Epidermal melanocyte (primary cell): Measurements from ENCODE around the gene UBAP2L.
"Not testable (repeated sequence)": the region's sequence is repeated elsewhere in the genome, so short reads cannot be mapped to it uniquely, and the experiment has no call there.

Experiments used
- DNase-seq: peaks from one replicate; pipeline ENCODE4 v3.0.0; 2011; ENCODE audit warnings: low spot score; ENCODE audit not compliant: insufficient read length

Gene UBAP2L

GRCh38 chr1:154198756-154199562 is 21.8 kb upstream of the UBAP2L start:
- DNase-seq, result peak; percentile 79

- no peak for DNase-seq
Observed at GRCh38 chr1:154199563-154199879, 21.2 kb upstream of the UBAP2L start.

GRCh38 chr1:154205778-154206177 is 15.0 kb upstream of the UBAP2L start:
- DNase-seq, result not testable (repeated sequence)

GRCh38 chr1:154206196-154206595 is 14.6 kb upstream of the UBAP2L start, which contains the start of gene CFAP141:
Gene CFAP141, minus strand, starts transcription at chr1:154206333. Its CDS starts 26 bp downstream, at chr1:154206307.
- no peak for DNase-seq

GRCh38 chr1:154207262-154207661 is 13.5 kb upstream of the UBAP2L start:
- DNase-seq, result no peak

- DNase-seq, result no peak
Observed at GRCh38 chr1:154208677-154209388, 11.9 kb upstream of the UBAP2L start.

- DNase-seq, result no peak
Observed at GRCh38 chr1:154212083-154212482, 8.7 kb upstream of the UBAP2L start.

GRCh38 chr1:154213274-154213673 is 7.5 kb upstream of the UBAP2L start:
- DNase-seq, result no peak

GRCh38 chr1:154218545-154218944 is 2.2 kb upstream of the UBAP2L start:
- DNase-seq, result no peak

GRCh38 chr1:154219541-154219940 is 1.2 kb upstream of the UBAP2L start:
- DNase-seq, result no peak

- no peak for DNase-seq
Observed at GRCh38 chr1:154220970-154221277, 169 bp downstream of the UBAP2L start.

GRCh38 chr1:154221278-154222001 is 685 bp downstream of the UBAP2L start:
- DNase-seq, result no peak

- no peak for DNase-seq
Observed at GRCh38 chr1:154222518-154222917, 1.8 kb downstream of the UBAP2L start.

- DNase-seq, result no peak
Observed at GRCh38 chr1:154222918-154223317, 2.2 kb downstream of the UBAP2L start.

- DNase-seq, result no peak
Observed at GRCh38 chr1:154223621-154224020, 2.9 kb downstream of the UBAP2L start.

GRCh38 chr1:154225370-154225769 is 4.6 kb downstream of the UBAP2L start:
- no peak for DNase-seq

- DNase-seq, result not testable (repeated sequence)
Observed at GRCh38 chr1:154231112-154231511, 10.4 kb downstream of the UBAP2L start.

GRCh38 chr1:154233127-154233526 is 12.4 kb downstream of the UBAP2L start:
- DNase-seq, result not testable (repeated sequence)

GRCh38 chr1:154236855-154237254 is 16.1 kb downstream of the UBAP2L start:
- DNase-seq, result no peak

- DNase-seq, result no peak
Observed at GRCh38 chr1:154237435-154237834, 16.7 kb downstream of the UBAP2L start.

- DNase-seq, result no peak
Observed at GRCh38 chr1:154237880-154238506, 17.2 kb downstream of the UBAP2L start.

- DNase-seq, result no peak
Observed at GRCh38 chr1:154239491-154239890, 18.7 kb downstream of the UBAP2L start.
